ENCODE data around the gene CELF3. TPM values are rescaled to one million over a fixed set of nuclear protein-coding genes. Genes with fewer than 3 reads are reported as not detected.

Gene CELF3
- polyA plus RNA-seq, 1 donor (not counting 4 experiments of a cell fraction or from before 2014, with no cell fraction given) = not detected

GRCh38 chr1:151714820-151715725 is 1.5 kb downstream of the CELF3 start:
- Histone ChIP-seq H3K4me1 (ENCODE audit: control insufficient read depth, extremely low read depth, insufficient read depth, low read length) (peaks cover 10% of the 10 kb centered on the region), H3K9ac (ENCODE audit: control insufficient read depth, extremely low read depth, insufficient read depth, low read length) (no peak overlapping the region), H3K4me2 (ENCODE audit: control insufficient read depth, extremely low read depth, insufficient read depth, low read depth, low read length) (no peak overlapping the region), H3K4me3 (ENCODE audit: control insufficient read depth in 2 of 3, extremely low read depth in 1 of 3, insufficient read depth in 2 of 3, low read depth in 1 of 3, low read length in 3 of 3) (no peak overlapping the region), H3K9me1 (ENCODE audit: control insufficient read depth, extremely low read depth, insufficient read depth, low read length) (no peaks in the 10 kb centered on the region), H3K9me3 (ENCODE audit: control insufficient read depth, low read depth, low read length) (no peaks in the 10 kb centered on the region), H3K79me2 (ENCODE audit: control insufficient read depth, insufficient read depth, low read length) (no peaks in the 10 kb centered on the region), H3K36me3 (ENCODE audit: control insufficient read depth in 2 of 2, extremely low read depth in 1 of 2, insufficient read depth in 2 of 2, low read length in 2 of 2) (no peaks in the 10 kb centered on the region), H2AFZ (ENCODE audit: control insufficient read depth, low read length) (no peak overlapping the region), H4K20me1 (ENCODE audit: control insufficient read depth, extremely low read depth, insufficient read depth, low read length) (no peaks in the 10 kb centered on the region), H3K27me3 (ENCODE audit: control insufficient read depth, extremely low read depth, insufficient read depth, low read length) (peaks cover 42% of the 10 kb centered on the region), H3K27ac (ENCODE audit: control insufficient read depth, insufficient read depth, low read length) (no peak overlapping the region)
- TF ChIP-seq CTCF (optimal IDR thresholded peaks at IDR 0.05 in 1 of 3, IDR thresholded peaks at IDR 0.05 in 1 of 3, conservative IDR thresholded peaks at IDR 0.05 in 1 of 3; ENCODE audit: extremely low read depth in 1 of 3, insufficient read depth in 2 of 3, low read length in 3 of 3) (no peak), EZH2 (IDR thresholded peaks at IDR 0.05; ENCODE audit: low read length) (no peak)
- dilution Hi-C loops (cut with MboI; ENCODE audit: extremely low pct_ligation_motif_present, low sequenced_read_pairs) = no loop called here
- DNase-seq (ENCODE audit: low read depth, low spot score) = no peak
- no peak for FAIRE-seq

GRCh38 chr1:151713874-151714273 is 2.7 kb downstream of the CELF3 start:
- DNase-seq (ENCODE audit: low read depth, low spot score) (peak; percentile 13), FAIRE-seq (peak; percentile 94)
- no peak for TF ChIP-seq CTCF (optimal IDR thresholded peaks at IDR 0.05 in 1 of 3, IDR thresholded peaks at IDR 0.05 in 1 of 3, conservative IDR thresholded peaks at IDR 0.05 in 1 of 3; ENCODE audit: extremely low read depth in 1 of 3, insufficient read depth in 2 of 3, low read length in 3 of 3)
- no peak for TF ChIP-seq EZH2 (IDR thresholded peaks at IDR 0.05; ENCODE audit: low read length)
- H3K27me3 ChIP-seq (ENCODE audit: control insufficient read depth, extremely low read depth, insufficient read depth, low read length) = peaks cover 35% of the 10 kb centered on the region
- H3K36me3 ChIP-seq (ENCODE audit: control insufficient read depth in 2 of 2, extremely low read depth in 1 of 2, insufficient read depth in 2 of 2, low read length in 2 of 2) = no peaks in the 10 kb centered on the region
- no peaks in the 10 kb centered on the region for H3K9me3 ChIP-seq (ENCODE audit: control insufficient read depth, low read depth, low read length)
- H4K20me1 ChIP-seq (ENCODE audit: control insufficient read depth, extremely low read depth, insufficient read depth, low read length) = no peaks in the 10 kb centered on the region
- H3K79me2 ChIP-seq (ENCODE audit: control insufficient read depth, insufficient read depth, low read length) = no peaks in the 10 kb centered on the region
- no peaks in the 10 kb centered on the region for H3K9me1 ChIP-seq (ENCODE audit: control insufficient read depth, extremely low read depth, insufficient read depth, low read length)
- H3K4me2 ChIP-seq (ENCODE audit: control insufficient read depth, extremely low read depth, insufficient read depth, low read depth, low read length) = peak overlapping the region; percentile 18
- H3K4me1 ChIP-seq (ENCODE audit: control insufficient read depth, extremely low read depth, insufficient read depth, low read length) = peaks cover 10% of the 10 kb centered on the region
- H3K9ac ChIP-seq (ENCODE audit: control insufficient read depth, extremely low read depth, insufficient read depth, low read length) = no peak overlapping the region
- no peak overlapping the region for H3K4me3 ChIP-seq (ENCODE audit: control insufficient read depth in 2 of 3, extremely low read depth in 1 of 3, insufficient read depth in 2 of 3, low read depth in 1 of 3, low read length in 3 of 3)
- no peak overlapping the region for H2AFZ ChIP-seq (ENCODE audit: control insufficient read depth, low read length)
- dilution Hi-C loops (cut with MboI; ENCODE audit: extremely low pct_ligation_motif_present, low sequenced_read_pairs) = no loop called here
- H3K27ac ChIP-seq (ENCODE audit: control insufficient read depth, insufficient read depth, low read length) = no peak overlapping the region
